Chondrocyte (in vitro differentiated cells): Measurements from ENCODE around the gene IFI44L. TPM values are rescaled to one million over a fixed set of nuclear protein-coding genes. Genes with fewer than 3 reads are reported as not detected.
A peak's percentile ranks its signal among the peaks of the same experiment; 100 is the strongest.

Experiments
- DNase-seq: peaks from one replicate; pipeline ENCODE4 v3.0.0; 2021; ENCODE audit warnings: mixed read lengths, low spot score
- H3K27ac Mint-ChIP-seq: one replicate; pipeline ENCODE4 v1.8.0; 2021; ENCODE audit warnings: mild to moderate bottlenecking, moderate library complexity, mixed read lengths; ENCODE audit not compliant: unreplicated experiment
- H3K27me3 Mint-ChIP-seq: 2 replicates; pipeline ENCODE4 v1.8.0; 2021; ENCODE audit warnings: low read depth, mixed read lengths
- H3K36me3 Mint-ChIP-seq: 2 replicates; pipeline ENCODE4 v1.8.0; 2021; ENCODE audit warnings: low read depth, mixed read lengths
- H3K4me1 Mint-ChIP-seq: 2 replicates; pipeline ENCODE4 v1.8.0; 2021; ENCODE audit warnings: low read depth, mild to moderate bottlenecking, mixed read lengths
- H3K4me3 Mint-ChIP-seq: one replicate; pipeline ENCODE4 v1.8.0; 2021; ENCODE audit warnings: mild to moderate bottlenecking, moderate library complexity, mixed read lengths; ENCODE audit not compliant: unreplicated experiment
- H3K9me3 Mint-ChIP-seq: 2 replicates; pipeline ENCODE4 v1.8.0; 2021; ENCODE audit warnings: low read depth, mixed read lengths
- total RNA-seq: library from RNA; stranded (reverse); gene quantifications from 3 replicates; pipeline ENCODE4 v1.2.1, GENCODE V29; 2021
- TF ChIP-seq, protein P1 (sequence below): fragments of 200-600 bp; sonication (generic); IDR thresholded peaks from 2 replicates; pipeline ENCODE4 v1.5.0; 2021; ENCODE audit warnings: antibody characterized with exemption, mild to moderate bottlenecking, moderate library complexity

IFI44L gene
- total RNA-seq, 1 donor from 2014 or later, result 10.8 TPM

GRCh38 chr1:78687315-78687714 lies 67.1 kb downstream of the IFI44L start:
- H3K27me3 Mint-ChIP-seq, result no peaks in the 10 kb centered on the region
- no peak overlapping the region for H3K27ac Mint-ChIP-seq
- peaks cover 4% of the 10 kb centered on the region for H3K36me3 Mint-ChIP-seq
- DNase-seq, result no peak
- peaks cover 2% of the 10 kb centered on the region for H3K9me3 Mint-ChIP-seq
- H3K4me1 Mint-ChIP-seq, result peaks cover 36% of the 10 kb centered on the region
- TF ChIP-seq, protein P1, sequence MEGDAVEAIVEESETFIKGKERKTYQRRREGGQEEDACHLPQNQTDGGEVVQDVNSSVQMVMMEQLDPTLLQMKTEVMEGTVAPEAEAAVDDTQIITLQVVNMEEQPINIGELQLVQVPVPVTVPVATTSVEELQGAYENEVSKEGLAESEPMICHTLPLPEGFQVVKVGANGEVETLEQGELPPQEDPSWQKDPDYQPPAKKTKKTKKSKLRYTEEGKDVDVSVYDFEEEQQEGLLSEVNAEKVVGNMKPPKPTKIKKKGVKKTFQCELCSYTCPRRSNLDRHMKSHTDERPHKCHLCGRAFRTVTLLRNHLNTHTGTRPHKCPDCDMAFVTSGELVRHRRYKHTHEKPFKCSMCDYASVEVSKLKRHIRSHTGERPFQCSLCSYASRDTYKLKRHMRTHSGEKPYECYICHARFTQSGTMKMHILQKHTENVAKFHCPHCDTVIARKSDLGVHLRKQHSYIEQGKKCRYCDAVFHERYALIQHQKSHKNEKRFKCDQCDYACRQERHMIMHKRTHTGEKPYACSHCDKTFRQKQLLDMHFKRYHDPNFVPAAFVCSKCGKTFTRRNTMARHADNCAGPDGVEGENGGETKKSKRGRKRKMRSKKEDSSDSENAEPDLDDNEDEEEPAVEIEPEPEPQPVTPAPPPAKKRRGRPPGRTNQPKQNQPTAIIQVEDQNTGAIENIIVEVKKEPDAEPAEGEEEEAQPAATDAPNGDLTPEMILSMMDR, result no peak
- H3K4me3 Mint-ChIP-seq, result no peak overlapping the region

GRCh38 chr1:78687914-78688313 lies 67.7 kb downstream of the IFI44L start:
- Mint-ChIP-seq H3K9me3 (peaks cover 2% of the 10 kb centered on the region), H3K36me3 (peaks cover 4% of the 10 kb centered on the region), H3K4me1 (peaks cover 39% of the 10 kb centered on the region), H3K27me3 (no peaks in the 10 kb centered on the region), H3K27ac (peak overlapping the region; percentile 34), H3K4me3 (no peak overlapping the region)
- TF ChIP-seq, protein P1, result no peak
- no peak for DNase-seq

DNA sequence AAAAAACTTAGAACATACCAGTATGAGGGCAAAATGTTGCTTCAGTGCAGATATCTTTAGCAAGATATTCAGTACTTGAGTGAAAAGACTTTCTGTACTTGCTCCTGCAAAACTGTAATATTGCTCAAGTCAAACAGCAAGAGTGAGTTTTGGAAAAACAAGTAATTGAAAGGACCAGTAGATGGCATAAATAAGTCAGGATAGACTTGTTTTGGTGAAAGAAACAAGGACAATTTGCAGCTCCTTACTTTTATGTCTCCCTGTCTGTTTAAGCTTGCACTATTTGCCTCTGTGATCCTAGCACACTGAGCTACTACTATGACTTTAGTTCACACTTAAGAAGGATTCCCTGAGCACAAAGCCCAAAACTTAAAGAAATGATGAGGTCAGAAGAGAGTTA lies 68.4 kb downstream of the IFI44L start:
- peak overlapping the region; percentile 78 for H3K27ac Mint-ChIP-seq
- TF ChIP-seq, protein P1, result peak; percentile 84
- no peaks in the 10 kb centered on the region for H3K27me3 Mint-ChIP-seq
- no peak for DNase-seq
- H3K9me3 Mint-ChIP-seq, result peaks cover 2% of the 10 kb centered on the region
- H3K4me1 Mint-ChIP-seq, result peaks cover 40% of the 10 kb centered on the region
- no peak overlapping the region for H3K4me3 Mint-ChIP-seq
- peaks cover 4% of the 10 kb centered on the region for H3K36me3 Mint-ChIP-seq

- Mint-ChIP-seq H3K36me3 (peaks cover 4% of the 10 kb centered on the region), H3K4me1 (peaks cover 49% of the 10 kb centered on the region), H3K4me3 (no peak overlapping the region), H3K27ac (no peak overlapping the region), H3K9me3 (peaks cover 3% of the 10 kb centered on the region), H3K27me3 (no peaks in the 10 kb centered on the region)
- DNase-seq, result no peak
- TF ChIP-seq, protein P1, result no peak
Measured at GRCh38 chr1:78690516-78690915, 70.3 kb downstream of the IFI44L start.

GRCh38 chr1:78691995-78692747 lies 71.9 kb downstream of the IFI44L start:
- TF ChIP-seq, protein P1, result no peak
- Mint-ChIP-seq H3K27me3 (no peaks in the 10 kb centered on the region), H3K4me3 (no peak overlapping the region), H3K36me3 (peaks cover 7% of the 10 kb centered on the region), H3K4me1 (peaks cover 47% of the 10 kb centered on the region), H3K9me3 (peaks cover 17% of the 10 kb centered on the region), H3K27ac (no peak overlapping the region)
- DNase-seq, result no peak

Other genes with a start within 250 kb of the IFI44L start
- gene PTGFR, start 129.5 kb upstream of the IFI44L start, total RNA-seq, result 0.13 to 2.0 TPM (median 0.17 TPM) in 3 replicates
- gene IFI44, start 29.4 kb downstream of the IFI44L start, total RNA-seq, result 6.6 to 35.4 TPM (median 7.4 TPM) in 3 replicates